B cell (primary cell): Measurements from ENCODE around the gene IFNA16.

Experiments used
- CTCF ChIP-seq: fragments of 200-600 bp; IDR thresholded peaks from one replicate; pipeline ENCODE4 v1.8.0; 2022; ENCODE audit warnings: antibody characterized with exemption, mild to moderate bottlenecking
- EZH2 ChIP-seq: IDR thresholded peaks from 2 replicates; pipeline ENCODE4 v1.6.1; 2012; ENCODE audit warnings: borderline replicate concordance, low read depth, mild to moderate bottlenecking, moderate library complexity, low read length; ENCODE audit not compliant: insufficient read depth, poor library complexity, severe bottlenecking

- no peak for TF ChIP-seq CTCF
- TF ChIP-seq EZH2, result no peak
These were observed 22.8 kb upstream of the IFNA16 start, which contains the start of gene IFNA14 for GRCh38 chr9:21239911-21240310.
